GM12864 (cell line): Measurements from ENCODE around the gene KRTAP20-1.

ENCODE experiments used
- DNase-seq: peaks from one replicate; pipeline ENCODE4 v3.0.0-alpha.2; 2011; ENCODE audit warnings: low read depth
- H3K4me3 ChIP-seq: 2 replicates; pipeline ENCODE4 v1.5.1; 2011; ENCODE audit warnings: mild to moderate bottlenecking, low read depth, low read length, control low read depth
- CTCF ChIP-seq: IDR thresholded peaks from 2 replicates; pipeline ENCODE4 v1.5.1; 2011; ENCODE audit warnings: low read depth, mild to moderate bottlenecking, moderate library complexity, low read length, control low read depth, inconsistent platforms; ENCODE audit errors: missing control alignments

The KRTAP20-1 gene

DNA sequence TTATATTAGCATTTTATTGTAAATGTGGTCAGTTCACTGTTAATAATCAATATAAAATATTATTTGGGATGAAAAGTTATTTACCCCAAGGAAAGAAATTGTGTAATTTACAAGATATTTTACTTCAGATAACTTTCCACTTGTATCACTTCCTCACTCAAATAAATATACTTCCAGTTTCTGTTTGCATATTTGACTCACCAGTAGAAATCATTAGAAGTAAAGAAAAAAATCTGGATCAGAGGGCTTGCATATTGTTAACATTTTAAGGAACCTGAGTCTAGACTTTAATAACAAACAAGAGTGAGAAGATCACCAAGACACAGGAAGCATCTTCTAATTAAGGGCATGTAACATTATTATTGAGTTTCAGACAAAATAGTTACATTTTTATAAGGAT is 3.9 kb downstream of the KRTAP20-1 start:
- no peak overlapping the region for H3K4me3 ChIP-seq
- DNase-seq, result no peak
- TF ChIP-seq CTCF, result no peak

DNA sequence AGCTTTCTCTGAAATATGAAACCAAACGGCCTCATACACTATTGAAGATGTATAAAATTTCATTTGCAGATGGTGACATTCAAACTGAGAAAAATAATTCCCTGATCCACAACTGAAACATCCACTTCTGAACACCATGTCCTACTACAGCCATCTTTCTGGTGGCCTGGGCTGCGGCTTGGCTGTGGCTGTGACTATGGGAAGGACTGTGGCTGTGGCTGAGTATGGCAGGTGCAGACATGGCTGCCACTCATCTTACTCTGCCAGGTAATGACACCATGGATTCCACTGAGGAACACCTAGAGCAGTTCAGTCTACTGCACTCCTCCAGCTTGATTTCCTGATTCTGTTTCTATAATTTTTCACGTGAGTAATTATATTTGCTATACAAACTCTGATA is 4.3 kb downstream of the KRTAP20-1 start, which contains the start of gene KRTAP20-4:
Gene KRTAP20-4, plus strand, starts transcription at position 106 of the 400 bp plus-strand sequence.
- TF ChIP-seq CTCF, result no peak
- H3K4me3 ChIP-seq, result no peak within 1 kb of the TSS
- no peak for DNase-seq

- DNase-seq, result no peak
- no peak overlapping the region for H3K4me3 ChIP-seq
- TF ChIP-seq CTCF, result no peak
Observed at GRCh38 chr21:30623362-30623761, 7.1 kb downstream of the KRTAP20-1 start.

DNA sequence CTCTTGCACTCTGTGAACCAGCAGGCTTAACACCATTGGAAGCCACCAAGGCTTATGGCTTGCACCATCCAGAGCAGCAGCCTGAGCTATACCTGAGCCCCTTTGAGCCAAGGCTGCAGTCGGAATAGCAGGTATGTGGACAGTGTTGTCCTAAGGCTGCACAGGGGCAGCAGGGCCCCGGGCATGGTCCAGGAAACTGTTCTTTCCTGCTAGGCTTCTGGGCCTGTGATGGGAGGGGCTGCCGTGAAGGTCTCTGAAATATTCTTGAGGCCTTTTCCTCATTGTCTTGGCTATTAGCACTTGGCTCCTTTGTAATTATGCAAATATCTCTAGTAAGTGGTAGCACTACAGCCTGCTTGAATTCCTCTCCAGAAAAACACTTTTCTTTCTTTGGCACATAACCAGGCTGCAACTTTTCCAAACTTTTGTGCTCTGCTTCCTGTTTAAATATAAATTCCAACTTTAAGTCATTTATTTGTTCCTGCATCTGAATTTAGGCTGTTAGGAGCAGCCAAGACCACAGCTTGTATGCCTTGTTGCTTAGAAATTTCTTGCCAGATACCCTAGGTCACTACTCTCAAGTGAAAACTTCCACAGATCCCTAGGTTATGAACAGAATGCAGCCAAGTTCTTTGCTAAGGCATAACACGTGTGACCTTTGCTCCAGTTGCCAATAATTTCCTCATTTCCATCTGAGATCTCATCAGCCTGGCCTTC is 9.4 kb downstream of the KRTAP20-1 start:
- no peak for DNase-seq
- no peak for TF ChIP-seq CTCF
- H3K4me3 ChIP-seq, result no peak overlapping the region

DNA sequence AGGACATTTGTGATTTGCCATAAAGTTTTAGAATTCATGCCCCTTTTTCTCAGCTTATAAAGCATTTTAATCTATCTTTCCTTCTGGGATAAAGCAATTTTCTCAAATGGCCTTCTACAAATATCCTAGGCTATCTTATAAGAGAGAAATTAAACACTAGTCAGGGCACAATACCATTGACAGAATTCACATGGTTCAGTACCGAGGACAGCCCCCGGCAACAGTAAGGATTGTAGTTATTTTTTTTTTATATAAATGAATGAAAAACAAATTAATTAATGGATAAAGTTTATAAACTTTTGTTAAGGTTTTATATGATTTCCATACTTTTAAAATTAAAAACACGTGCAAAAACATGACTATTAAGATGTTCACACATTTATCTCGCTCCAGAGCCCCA is 11.9 kb downstream of the KRTAP20-1 start:
- DNase-seq, result no peak
- TF ChIP-seq CTCF, result no peak
- no peak overlapping the region for H3K4me3 ChIP-seq

DNA sequence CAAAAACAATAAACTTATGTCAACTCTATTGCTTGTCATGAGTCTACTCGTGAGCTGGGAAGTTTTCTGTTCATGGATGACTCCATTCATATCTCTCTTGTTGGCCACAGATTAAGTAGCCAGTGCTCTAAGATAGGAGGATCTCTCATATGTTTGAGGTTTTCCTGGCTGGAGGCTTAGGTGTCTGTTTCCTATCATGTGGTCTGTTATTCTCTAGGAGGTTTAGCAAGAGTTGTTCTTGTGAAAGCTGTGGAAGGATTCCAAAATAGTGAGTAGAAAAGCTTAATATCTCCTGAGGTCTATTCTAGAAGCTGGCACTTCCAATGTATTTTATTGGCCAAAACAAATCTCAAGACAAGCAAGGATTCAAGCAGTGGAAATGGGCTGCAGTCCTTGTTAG is 13.0 kb downstream of the KRTAP20-1 start:
- DNase-seq, result no peak
- no peak overlapping the region for H3K4me3 ChIP-seq
- no peak for TF ChIP-seq CTCF

- no peak within 1 kb of the TSS for H3K4me3 ChIP-seq
- TF ChIP-seq CTCF, result no peak
- DNase-seq, result no peak
Observed at GRCh38 chr21:30634906-30635305, 18.7 kb downstream of the KRTAP20-1 start, which contains the start of gene KRTAP20-2. Gene KRTAP20-2 (plus strand): TSS chr21:30635206. CDS start chr21:30635264, 58 bp downstream.
